ENCODE measurements around the gene MGST2. TPM values are rescaled to one million over a fixed set of nuclear protein-coding genes. Genes with fewer than 3 reads are reported as not detected.

MGST2 gene
- total RNA-seq, 1 experiment from 2014 or later = 27.5 TPM

DNA sequence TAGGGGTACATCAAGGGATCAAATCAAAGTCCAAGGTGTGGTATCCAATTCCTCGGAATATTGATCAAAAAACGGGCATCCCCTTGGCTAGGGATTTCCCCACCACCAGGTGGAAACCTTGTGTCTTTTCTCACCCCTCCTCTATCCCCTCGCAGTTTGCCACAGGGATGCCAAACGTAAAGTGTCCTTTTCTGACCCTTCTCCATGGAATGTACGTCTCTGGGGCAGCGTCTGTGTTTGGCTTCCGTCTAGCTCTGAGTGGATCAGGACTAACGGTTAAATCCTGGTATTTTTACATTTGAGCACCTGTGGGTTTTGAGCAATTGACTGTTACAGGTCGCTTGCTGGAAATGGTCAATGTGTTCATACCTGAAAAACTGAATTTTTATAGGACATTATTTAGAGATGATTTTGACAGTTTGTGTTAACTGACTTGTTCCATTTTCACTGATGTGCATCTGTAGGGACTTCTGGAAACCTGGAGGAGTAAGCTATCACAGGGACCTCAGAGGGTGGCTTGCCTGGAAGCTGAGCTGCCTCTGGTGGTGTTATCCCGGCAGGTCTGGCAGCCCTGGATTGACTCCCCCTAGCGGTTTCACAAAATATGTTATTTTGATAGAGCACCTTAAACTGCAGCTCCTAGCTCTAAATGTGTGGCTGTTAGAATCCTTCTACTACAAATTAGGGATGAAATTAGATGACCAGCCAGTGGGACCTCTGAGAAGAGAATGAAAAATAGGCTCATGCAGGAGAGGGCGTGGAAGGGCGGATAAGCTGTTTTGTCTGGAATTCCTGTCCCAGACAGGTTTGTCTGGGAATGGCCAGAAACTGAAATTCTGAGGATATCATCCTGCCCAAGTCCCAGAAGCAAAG, 8.8 kb upstream of the MGST2 start:
- Mint-ChIP-seq H3K36me3 (ENCODE audit: insufficient read depth, unreplicated experiment) (no peaks in the 10 kb centered on the region), H3K9me3 (ENCODE audit: unreplicated experiment) (no peaks in the 10 kb centered on the region), H3K27me3 (ENCODE audit: insufficient read depth, unreplicated experiment) (no peaks in the 10 kb centered on the region), H3K4me3 (ENCODE audit: unreplicated experiment) (peak overlapping the region; percentile 64), H3K4me1 (ENCODE audit: insufficient read depth, unreplicated experiment) (peaks cover 25% of the 10 kb centered on the region), H3K27ac (ENCODE audit: low read depth, unreplicated experiment) (peak overlapping the region; percentile 85)
- intact Hi-C loops (cut with micrococcal nuclease) = loop anchor here (1.0 to 10.0 kb wide), 6 partner anchors 83 to 955 kb away; no protein-coding TSS in a partner anchor
- DNase-seq (ENCODE audit: unreplicated experiment) = peak; percentile 83
- TF ChIP-seq, protein P1, sequence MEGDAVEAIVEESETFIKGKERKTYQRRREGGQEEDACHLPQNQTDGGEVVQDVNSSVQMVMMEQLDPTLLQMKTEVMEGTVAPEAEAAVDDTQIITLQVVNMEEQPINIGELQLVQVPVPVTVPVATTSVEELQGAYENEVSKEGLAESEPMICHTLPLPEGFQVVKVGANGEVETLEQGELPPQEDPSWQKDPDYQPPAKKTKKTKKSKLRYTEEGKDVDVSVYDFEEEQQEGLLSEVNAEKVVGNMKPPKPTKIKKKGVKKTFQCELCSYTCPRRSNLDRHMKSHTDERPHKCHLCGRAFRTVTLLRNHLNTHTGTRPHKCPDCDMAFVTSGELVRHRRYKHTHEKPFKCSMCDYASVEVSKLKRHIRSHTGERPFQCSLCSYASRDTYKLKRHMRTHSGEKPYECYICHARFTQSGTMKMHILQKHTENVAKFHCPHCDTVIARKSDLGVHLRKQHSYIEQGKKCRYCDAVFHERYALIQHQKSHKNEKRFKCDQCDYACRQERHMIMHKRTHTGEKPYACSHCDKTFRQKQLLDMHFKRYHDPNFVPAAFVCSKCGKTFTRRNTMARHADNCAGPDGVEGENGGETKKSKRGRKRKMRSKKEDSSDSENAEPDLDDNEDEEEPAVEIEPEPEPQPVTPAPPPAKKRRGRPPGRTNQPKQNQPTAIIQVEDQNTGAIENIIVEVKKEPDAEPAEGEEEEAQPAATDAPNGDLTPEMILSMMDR (IDR thresholded peaks at IDR 0.05; ENCODE audit: unreplicated experiment) = peak; percentile 63
- ChIA-PET POLR2A (interaction anchor here (0.7 to 3.8 kb wide), 16 partner anchors 9 to 652 kb away, joined by 3 to 52 read pairs (median 6); partner anchors contain the start of genes MAML3, MGST2 and SETD7), CTCF (interaction anchor here (0.5 to 24.2 kb wide), 75 partner anchors 8 to 1188 kb away, joined by 3 to 476 read pairs (median 4); partner anchors contain the start of genes MGST2 and SETD7)
- no TSS peak for BruUV-seq (replicated peaks)

GRCh38 chr4:139658185-139658584, 7.4 kb upstream of the MGST2 start:
- BruUV-seq (replicated peaks) = no TSS peak
- DNase-seq (ENCODE audit: unreplicated experiment) = peak; percentile 44
- CTCF ChIA-PET = interaction anchor here (0.6 to 24.2 kb wide), 24 partner anchors 9 to 1384 kb away, joined by 3 to 476 read pairs (median 4); partner anchors contain the start of gene MGST2
- TF ChIP-seq, protein P1 (IDR thresholded peaks at IDR 0.05; ENCODE audit: unreplicated experiment) = no peak
- Mint-ChIP-seq H3K27me3 (ENCODE audit: insufficient read depth, unreplicated experiment) (no peaks in the 10 kb centered on the region), H3K27ac (ENCODE audit: low read depth, unreplicated experiment) (peak overlapping the region; percentile 85), H3K9me3 (ENCODE audit: unreplicated experiment) (no peaks in the 10 kb centered on the region), H3K4me1 (ENCODE audit: insufficient read depth, unreplicated experiment) (peaks cover 25% of the 10 kb centered on the region), H3K4me3 (ENCODE audit: unreplicated experiment) (peak overlapping the region; percentile 64), H3K36me3 (ENCODE audit: insufficient read depth, unreplicated experiment) (no peaks in the 10 kb centered on the region)
- intact Hi-C loops (cut with micrococcal nuclease) = loop anchor here (5.0 to 10.0 kb wide), 3 partner anchors 327 to 954 kb away; no protein-coding TSS in a partner anchor
- POLR2A ChIA-PET = interaction anchor here (0.6 to 3.8 kb wide), 19 partner anchors 8 to 715 kb away, joined by 3 to 52 read pairs (median 6); partner anchors contain the start of genes MAML3, MGST2, NAA15 and SETD7

- H3K27me3 Mint-ChIP-seq (ENCODE audit: insufficient read depth, unreplicated experiment) = no peaks in the 10 kb centered on the region
- no peaks in the 10 kb centered on the region for H3K36me3 Mint-ChIP-seq (ENCODE audit: insufficient read depth, unreplicated experiment)
- CTCF ChIA-PET = interaction anchor here (0.6 to 24.2 kb wide), 17 partner anchors 8 to 950 kb away, joined by 3 to 476 read pairs (median 6); partner anchors contain the start of gene MGST2
- intact Hi-C loops (cut with micrococcal nuclease) = loop anchor here (5.0 to 10.0 kb wide), 3 partner anchors 326 to 954 kb away; no protein-coding TSS in a partner anchor
- POLR2A ChIA-PET = interaction anchor here (0.6 to 3.8 kb wide), 13 partner anchors 7 to 714 kb away, joined by 3 to 52 read pairs (median 6); partner anchors contain the start of genes MAML3, MGST2, NAA15 and SETD7
- TF ChIP-seq, protein P1 (IDR thresholded peaks at IDR 0.05; ENCODE audit: unreplicated experiment) = no peak
- H3K27ac Mint-ChIP-seq (ENCODE audit: low read depth, unreplicated experiment) = peak overlapping the region; percentile 85
- BruUV-seq (replicated peaks) = no TSS peak
- no peak for DNase-seq (ENCODE audit: unreplicated experiment)
- H3K4me1 Mint-ChIP-seq (ENCODE audit: insufficient read depth, unreplicated experiment) = peaks cover 25% of the 10 kb centered on the region
- peak overlapping the region; percentile 64 for H3K4me3 Mint-ChIP-seq (ENCODE audit: unreplicated experiment)
- no peaks in the 10 kb centered on the region for H3K9me3 Mint-ChIP-seq (ENCODE audit: unreplicated experiment)
Observed at GRCh38 chr4:139658586-139659382, 6.8 kb upstream of the MGST2 start.
